ENCODE results near the gene IRX2.

- TF ChIP-seq EZH2 (IDR thresholded peaks at IDR 0.05; ENCODE audit: borderline replicate concordance, low read depth, low read length, severe bottlenecking) (no peak), CTCF (IDR thresholded peaks at IDR 0.05; ENCODE audit: extremely low read depth in 1 of 2, insufficient read depth in 1 of 2, low read depth in 1 of 2, low read length in 2 of 2) (no peak)
These were observed 36.7 kb downstream of the IRX2 start for GRCh38 chr5:2714805-2715204.
